Memory B cell (primary cell): Measurements from ENCODE around the gene AUTS2.
A peak's percentile ranks its signal among the peaks of the same experiment; 100 is the strongest.
"Not testable (repeated sequence)": the region's sequence is repeated elsewhere in the genome, so short reads cannot be mapped to it uniquely, and the experiment has no call there.

Source experiments
- ATAC-seq: fragments of 150-1000 bp; cut with Tn5 transposase; 2 replicates; pipeline ENCODE4 v1.10.0; 2021; ENCODE audit warnings: low read depth, mild to moderate bottlenecking, moderate library complexity
- DNase-seq, 2 donors: peaks; one replicate each; pipeline ENCODE4 v3.0.0; 2022; ENCODE audit warnings: low spot score in 2 of 2
- H3K27ac Mint-ChIP-seq: one replicate; pipeline ENCODE4 v1.8.0; 2022; ENCODE audit warnings: mild to moderate bottlenecking, moderate library complexity, mixed read lengths
- H3K27me3 Mint-ChIP-seq: one replicate; pipeline ENCODE4 v1.8.0; 2022; ENCODE audit warnings: mixed read lengths
- H3K36me3 Mint-ChIP-seq: one replicate; pipeline ENCODE4 v1.8.0; 2022; ENCODE audit warnings: mild to moderate bottlenecking, mixed read lengths
- H3K4me1 Mint-ChIP-seq: one replicate; pipeline ENCODE4 v1.8.0; 2022; ENCODE audit warnings: mixed read lengths
- H3K4me3 Mint-ChIP-seq: one replicate; pipeline ENCODE4 v1.8.0; 2022; ENCODE audit warnings: mild to moderate bottlenecking, moderate library complexity, mixed read lengths
- H3K9me3 Mint-ChIP-seq: one replicate; pipeline ENCODE4 v1.8.0; 2022; ENCODE audit warnings: mixed read lengths

AUTS2 gene

DNA sequence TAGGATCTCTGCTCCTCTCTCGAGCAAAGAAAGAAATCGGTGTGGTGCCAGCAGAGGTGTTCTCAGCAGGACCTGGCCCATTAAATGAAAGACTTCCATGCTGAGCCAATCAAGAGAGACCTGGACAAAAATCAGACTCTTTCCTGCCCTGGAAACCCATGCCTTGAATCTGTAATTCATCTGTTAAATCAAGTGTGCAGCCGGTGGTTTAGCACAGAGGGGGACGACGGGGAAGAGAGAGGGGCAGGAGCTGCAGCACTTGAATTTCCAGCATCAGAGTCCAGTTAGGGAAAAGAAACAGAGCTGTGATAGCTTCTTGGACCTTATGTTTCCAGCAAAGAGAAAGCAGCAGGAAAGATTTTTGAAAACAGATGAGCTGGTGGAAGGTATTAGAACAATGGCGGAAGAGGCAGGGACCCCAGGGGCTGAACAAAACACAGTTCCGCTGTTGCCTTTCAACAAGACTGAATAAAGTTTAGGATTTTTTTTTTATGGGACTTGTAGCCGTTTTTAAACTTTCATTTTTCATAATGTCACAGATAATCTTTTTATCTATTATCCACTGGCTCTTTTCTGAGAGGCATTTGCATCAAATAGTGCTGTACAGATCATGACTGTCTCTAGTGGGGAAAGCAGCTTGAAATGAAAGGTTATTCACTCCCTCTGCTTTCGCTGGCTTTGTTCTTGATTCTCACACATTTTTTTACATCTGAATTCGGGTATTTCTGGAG lies 990.1 kb downstream of the AUTS2 start:
- ATAC-seq (no peak), DNase-seq (no peak)
- Mint-ChIP-seq H3K27ac (no peak overlapping the region), H3K4me1 (no peaks in the 10 kb centered on the region), H3K36me3 (peaks cover 7% of the 10 kb centered on the region), H3K4me3 (no peak overlapping the region), H3K9me3 (no peaks in the 10 kb centered on the region), H3K27me3 (peaks cover 2% of the 10 kb centered on the region)

- H3K27me3 Mint-ChIP-seq, result peaks cover 2% of the 10 kb centered on the region
- no peaks in the 10 kb centered on the region for H3K9me3 Mint-ChIP-seq
- no peaks in the 10 kb centered on the region for H3K4me1 Mint-ChIP-seq
- peaks cover 7% of the 10 kb centered on the region for H3K36me3 Mint-ChIP-seq
- ATAC-seq (no peak), DNase-seq (no peak)
- H3K27ac Mint-ChIP-seq, result no peak overlapping the region
- no peak overlapping the region for H3K4me3 Mint-ChIP-seq
Measured at GRCh38 chr7:70589010-70589409, 990.7 kb downstream of the AUTS2 start.

DNA sequence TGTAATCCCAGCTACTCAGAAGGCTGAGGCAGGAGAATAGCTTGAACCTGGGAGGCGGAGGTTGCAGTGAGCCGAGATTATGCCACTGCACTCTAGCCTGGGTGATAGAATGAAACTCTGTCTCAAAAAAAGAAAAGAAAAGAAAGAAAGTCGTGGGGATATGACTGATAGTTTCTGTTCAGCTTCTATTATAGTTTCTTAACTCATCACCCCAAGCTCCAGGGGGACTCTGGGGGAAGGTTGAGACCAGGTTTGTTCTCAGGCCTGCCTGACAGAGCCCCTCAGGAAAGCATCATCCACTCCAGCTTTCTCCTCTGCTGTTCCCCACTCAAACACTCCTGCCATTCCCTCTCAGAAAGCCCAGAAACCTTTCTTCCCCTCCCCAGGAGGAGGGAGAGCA lies 991.3 kb downstream of the AUTS2 start:
- ATAC-seq (no peak), DNase-seq (no peak)

DNA sequence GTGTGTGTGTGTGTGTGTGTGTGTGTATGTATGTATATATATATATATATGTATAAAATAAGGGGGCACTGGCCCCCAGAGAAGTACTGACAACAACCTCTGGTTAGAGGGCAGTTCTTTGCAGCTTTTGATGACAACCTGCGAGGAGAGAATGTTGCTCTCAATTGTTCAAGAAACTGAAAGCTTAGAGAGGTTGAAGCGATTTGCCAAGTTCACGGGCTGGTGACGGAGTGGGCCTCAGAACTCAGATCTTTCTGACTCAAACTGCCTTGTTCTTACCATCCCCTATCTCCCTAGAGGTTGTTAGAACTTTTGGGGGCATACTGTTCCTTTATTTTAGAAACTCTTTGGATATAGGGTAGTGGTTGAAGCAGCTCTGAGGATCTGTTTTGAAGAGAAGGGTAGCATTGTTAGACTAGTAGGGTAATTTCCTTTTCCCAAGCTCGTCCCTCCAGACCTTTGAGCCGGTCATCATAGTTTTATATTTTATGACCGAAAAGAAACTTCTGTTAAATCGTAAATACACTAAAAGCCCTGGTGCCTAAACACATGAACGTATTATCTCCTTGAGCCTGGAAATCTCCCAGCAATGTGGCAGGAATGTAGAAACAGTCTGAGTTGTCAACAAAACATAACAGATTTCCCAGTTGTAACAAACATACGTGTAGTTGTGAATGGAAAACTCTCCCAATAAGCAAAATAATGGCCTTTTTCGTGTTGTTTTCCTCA lies 992.0 kb downstream of the AUTS2 start:
- ATAC-seq (no peak), DNase-seq (no peak)
- Mint-ChIP-seq H3K36me3 (peaks cover 7% of the 10 kb centered on the region), H3K9me3 (no peaks in the 10 kb centered on the region), H3K4me1 (peaks cover 8% of the 10 kb centered on the region), H3K27me3 (peaks cover 4% of the 10 kb centered on the region), H3K4me3 (no peak overlapping the region), H3K27ac (peak overlapping the region; percentile 9)

More for the DNA sequence above, 991.3 kb downstream of the AUTS2 start:
- peaks cover 7% of the 10 kb centered on the region for H3K36me3 Mint-ChIP-seq
- H3K4me3 Mint-ChIP-seq, result no peak overlapping the region
- H3K27me3 Mint-ChIP-seq, result peaks cover 4% of the 10 kb centered on the region
- H3K4me1 Mint-ChIP-seq, result peaks cover 4% of the 10 kb centered on the region
- H3K27ac Mint-ChIP-seq, result peak overlapping the region; percentile 9
- H3K9me3 Mint-ChIP-seq, result no peaks in the 10 kb centered on the region

DNA sequence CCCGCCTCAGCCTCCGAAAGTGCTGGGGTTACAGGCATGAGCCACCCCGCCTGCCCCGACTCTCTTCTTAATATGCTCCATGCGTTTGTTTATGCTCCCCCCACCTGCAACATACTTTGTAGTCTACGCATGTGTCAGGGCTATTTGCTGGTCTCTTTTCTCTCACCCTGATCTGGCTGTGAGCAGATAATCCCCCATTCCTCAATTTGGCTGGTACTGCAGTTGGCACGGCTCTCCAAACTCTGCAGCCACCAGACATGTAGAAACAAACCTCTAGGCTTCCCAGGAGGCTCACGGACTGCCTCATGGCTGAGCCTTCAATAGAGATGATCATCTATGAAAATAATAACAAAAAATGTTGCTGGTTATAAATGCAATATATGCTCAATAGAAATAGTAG lies 993.4 kb downstream of the AUTS2 start:
- no peak for ATAC-seq
- no peak overlapping the region for H3K27ac Mint-ChIP-seq
- H3K4me1 Mint-ChIP-seq, result peaks cover 11% of the 10 kb centered on the region
- DNase-seq, result no peak
- peaks cover 4% of the 10 kb centered on the region for H3K27me3 Mint-ChIP-seq
- H3K9me3 Mint-ChIP-seq, result no peaks in the 10 kb centered on the region
- no peak overlapping the region for H3K4me3 Mint-ChIP-seq
- peaks cover 6% of the 10 kb centered on the region for H3K36me3 Mint-ChIP-seq

- peaks cover 4% of the 10 kb centered on the region for H3K27me3 Mint-ChIP-seq
- no peak for ATAC-seq
- no peak for DNase-seq
- H3K27ac Mint-ChIP-seq, result no peak overlapping the region
- H3K4me1 Mint-ChIP-seq, result peaks cover 11% of the 10 kb centered on the region
- H3K4me3 Mint-ChIP-seq, result no peak overlapping the region
- H3K36me3 Mint-ChIP-seq, result peaks cover 5% of the 10 kb centered on the region
- H3K9me3 Mint-ChIP-seq, result no peaks in the 10 kb centered on the region
Measured at GRCh38 chr7:70592171-70592570, 993.9 kb downstream of the AUTS2 start.

GRCh38 chr7:70594170-70594569 lies 995.9 kb downstream of the AUTS2 start:
- Mint-ChIP-seq H3K9me3 (no peaks in the 10 kb centered on the region), H3K4me1 (peaks cover 11% of the 10 kb centered on the region), H3K4me3 (no peak overlapping the region), H3K27ac (no peak overlapping the region), H3K27me3 (peaks cover 4% of the 10 kb centered on the region), H3K36me3 (peaks cover 12% of the 10 kb centered on the region)
- DNase-seq (no peak), ATAC-seq (no peak)

DNA sequence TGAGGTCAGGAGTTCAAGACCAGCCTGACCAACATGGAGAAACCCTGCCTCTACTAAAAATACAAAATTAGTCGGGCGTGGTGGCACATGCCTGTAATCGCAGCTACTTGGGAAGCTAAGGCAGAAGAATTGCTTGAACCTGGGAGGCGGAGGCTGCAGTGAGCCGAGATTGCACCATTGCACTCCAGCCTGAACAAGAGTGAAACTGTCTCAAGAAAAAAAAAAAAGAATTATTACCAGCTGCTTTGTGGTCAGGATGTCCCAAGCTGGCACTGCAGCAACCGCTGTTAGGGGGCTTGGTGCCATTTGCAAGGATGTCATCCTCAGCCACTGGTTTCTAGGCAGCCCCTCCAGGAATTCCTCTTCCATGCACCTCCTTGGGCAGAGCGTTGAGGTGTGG lies 996.6 kb downstream of the AUTS2 start:
- not testable (repeated sequence) for H3K9me3 Mint-ChIP-seq, H3K27me3 Mint-ChIP-seq, H3K27ac Mint-ChIP-seq, H3K4me3 Mint-ChIP-seq, ATAC-seq, DNase-seq
- peaks cover 11% of the 10 kb centered on the region for H3K4me1 Mint-ChIP-seq
- peaks cover 14% of the 10 kb centered on the region for H3K36me3 Mint-ChIP-seq

- ATAC-seq (no peak), DNase-seq (no peak)
- H3K4me3 Mint-ChIP-seq, result peak overlapping the region; percentile 61
- no peaks in the 10 kb centered on the region for H3K9me3 Mint-ChIP-seq
- H3K36me3 Mint-ChIP-seq, result peaks cover 14% of the 10 kb centered on the region
- peaks cover 11% of the 10 kb centered on the region for H3K4me1 Mint-ChIP-seq
- no peak overlapping the region for H3K27ac Mint-ChIP-seq
- H3K27me3 Mint-ChIP-seq, result peaks cover 4% of the 10 kb centered on the region
Measured at GRCh38 chr7:70595370-70595754, 997.1 kb downstream of the AUTS2 start.

GRCh38 chr7:70595755-70596597 lies 997.7 kb downstream of the AUTS2 start:
- peaks cover 1% of the 10 kb centered on the region for H3K9me3 Mint-ChIP-seq
- H3K4me3 Mint-ChIP-seq, result peak overlapping the region; percentile 61
- H3K4me1 Mint-ChIP-seq, result peaks cover 11% of the 10 kb centered on the region
- H3K36me3 Mint-ChIP-seq, result peaks cover 18% of the 10 kb centered on the region
- H3K27ac Mint-ChIP-seq, result no peak overlapping the region
- DNase-seq, result no peak
- peak; percentile 50 for ATAC-seq
- H3K27me3 Mint-ChIP-seq, result peaks cover 4% of the 10 kb centered on the region

- Mint-ChIP-seq H3K9me3 (peaks cover 3% of the 10 kb centered on the region), H3K27ac (no peak overlapping the region), H3K36me3 (peaks cover 24% of the 10 kb centered on the region), H3K27me3 (peaks cover 3% of the 10 kb centered on the region), H3K4me3 (peak overlapping the region; percentile 14), H3K4me1 (peaks cover 11% of the 10 kb centered on the region)
- no peak for DNase-seq
- no peak for ATAC-seq
Measured at GRCh38 chr7:70596598-70596913, 998.3 kb downstream of the AUTS2 start.

GRCh38 chr7:70597066-70597465 lies 998.8 kb downstream of the AUTS2 start:
- no peak for ATAC-seq
- no peak for DNase-seq
- H3K27me3 Mint-ChIP-seq, result peaks cover 2% of the 10 kb centered on the region
- no peak overlapping the region for H3K4me3 Mint-ChIP-seq
- H3K4me1 Mint-ChIP-seq, result peaks cover 11% of the 10 kb centered on the region
- H3K27ac Mint-ChIP-seq, result no peak overlapping the region
- peaks cover 3% of the 10 kb centered on the region for H3K9me3 Mint-ChIP-seq
- H3K36me3 Mint-ChIP-seq, result peaks cover 22% of the 10 kb centered on the region

GRCh38 chr7:70598976-70599375 lies 1000.7 kb downstream of the AUTS2 start:
- Mint-ChIP-seq H3K36me3 (peaks cover 33% of the 10 kb centered on the region), H3K4me1 (peaks cover 11% of the 10 kb centered on the region), H3K27ac (no peak overlapping the region), H3K4me3 (no peak overlapping the region), H3K27me3 (peaks cover 2% of the 10 kb centered on the region), H3K9me3 (peaks cover 3% of the 10 kb centered on the region)
- ATAC-seq, result no peak
- no peak for DNase-seq
